ENCODE results near the gene NHLRC1. TPM values are rescaled to one million over a fixed set of nuclear protein-coding genes. Genes with fewer than 3 reads are reported as not detected.

The NHLRC1 gene
- total and polyA plus RNA-seq, 2 of the 13 experiments (the other 11 are each of a cell fraction or from before 2014, with no cell fraction given), result 0.04 to 0.11 TPM

GRCh38 chr6:18155150-18155863, 32.8 kb upstream of the NHLRC1 start, which contains the start of gene KDM1B:
KDM1B (plus strand) TSS chr6:18155422; CDS start chr6:18159896, 4,474 bp downstream.
- BruUV-seq (replicated peaks), result TSS peak; percentile 59
- H3K36me3 ChIP-seq (replicated peaks in 1 of 2; ENCODE audit: control insufficient read depth in 1 of 2, insufficient read depth in 2 of 2, low read length in 2 of 2), result no peaks in the 10 kb centered on the region
- no peaks in the 10 kb centered on the region for H3K27me3 ChIP-seq (ENCODE audit: control insufficient read depth in 1 of 2, insufficient read depth in 2 of 2, low read length in 2 of 2)
- no peaks in the 10 kb centered on the region for H3K79me2 ChIP-seq (ENCODE audit: insufficient read depth, low read length)
- intact Hi-C loops (cut with micrococcal nuclease; ENCODE audit: unreplicated experiment) (loop anchor here (2.0 to 10.0 kb wide), 7 partner anchors 33 to 451 kb away; partner anchors contain the start of genes DEK, KIF13A, NHLRC1 and NUP153), in situ Hi-C loops (cut with HindIII; ENCODE audit: extremely low pct_ligation_motif_present, low pct_unique_long_range_greater_than_20kb) (no loop called here)
- peaks cover 29% of the 10 kb centered on the region for H3K4me1 ChIP-seq (ENCODE audit: insufficient read depth, low read length)
- peak within 1 kb of the TSS; percentile 89 for H3K27ac ChIP-seq (ENCODE audit: extremely low read length, insufficient read depth, low read length)
- no peak for FAIRE-seq
- peak; percentile 96 for DNase-seq (ENCODE audit: low spot score)
- peak within 1 kb of the TSS; percentile 90 for H2AFZ ChIP-seq (ENCODE audit: low read length)
- CTCF ChIA-PET (ENCODE audit: low intra/inter-chr PET ratio, low total read pairs), result no interaction called here
- H4K20me1 ChIP-seq (ENCODE audit: insufficient read depth, low read length), result no peaks in the 10 kb centered on the region
- H3K4me3 ChIP-seq (replicated peaks in 1 of 3; ENCODE audit: insufficient read depth in 1 of 3, low read depth in 2 of 3, low read length in 3 of 3), result peak within 1 kb of the TSS; percentile 98 to 99 (median 99)
- H3K9me3 ChIP-seq (ENCODE audit: low read length), result no peaks in the 10 kb centered on the region
- under 1% methylated on average over 31 of the region's 87 CpGs for WGBS (ENCODE audit: low lambda C conversion rate)
- peak; percentile 94 for ATAC-seq
- H3K4me2 ChIP-seq (ENCODE audit: low read depth, low read length), result peak within 1 kb of the TSS; percentile 85
- POLR2A ChIA-PET, result interaction anchor here (1.0 to 1.6 kb wide), 6 partner anchors 13 to 168 kb away, joined by 3 to 6 read pairs (median 4); partner anchors contain the start of genes KIF13A and NHLRC1
- peak within 1 kb of the TSS; percentile 93 for H3K9ac ChIP-seq (ENCODE audit: insufficient read depth, low read depth, low read length)
- no peak for TF ChIP-seq ZSCAN5A (CRISPR knock-in tag; IDR thresholded peaks at IDR 0.05; ENCODE audit: borderline replicate concordance)
- no peak for TF ChIP-seq BCL6 (CRISPR knock-in tag; IDR thresholded peaks at IDR 0.05)
- no peak for TF ChIP-seq ZNF33A (CRISPR knock-in tag; IDR thresholded peaks at IDR 0.05; ENCODE audit: borderline replicate concordance)
- no peak for TF ChIP-seq NCOR1 (IDR thresholded peaks at IDR 0.05; ENCODE audit: borderline replicate concordance, low read length)
- no peak for TF ChIP-seq ZNF446 (CRISPR knock-in tag; IDR thresholded peaks at IDR 0.05)
- TF ChIP-seq, protein P1, sequence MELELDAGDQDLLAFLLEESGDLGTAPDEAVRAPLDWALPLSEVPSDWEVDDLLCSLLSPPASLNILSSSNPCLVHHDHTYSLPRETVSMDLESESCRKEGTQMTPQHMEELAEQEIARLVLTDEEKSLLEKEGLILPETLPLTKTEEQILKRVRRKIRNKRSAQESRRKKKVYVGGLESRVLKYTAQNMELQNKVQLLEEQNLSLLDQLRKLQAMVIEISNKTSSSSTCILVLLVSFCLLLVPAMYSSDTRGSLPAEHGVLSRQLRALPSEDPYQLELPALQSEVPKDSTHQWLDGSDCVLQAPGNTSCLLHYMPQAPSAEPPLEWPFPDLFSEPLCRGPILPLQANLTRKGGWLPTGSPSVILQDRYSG (CRISPR knock-in tag; IDR thresholded peaks at IDR 0.05), result no peak
- 0 out of 2 replicates have a peak, but pooled peaks have one; percentile 7 for TF ChIP-seq ZNF362 (CRISPR knock-in tag; IDR thresholded peaks at IDR 0.05; ENCODE audit: borderline replicate concordance)
- TF ChIP-seq, protein P2, sequence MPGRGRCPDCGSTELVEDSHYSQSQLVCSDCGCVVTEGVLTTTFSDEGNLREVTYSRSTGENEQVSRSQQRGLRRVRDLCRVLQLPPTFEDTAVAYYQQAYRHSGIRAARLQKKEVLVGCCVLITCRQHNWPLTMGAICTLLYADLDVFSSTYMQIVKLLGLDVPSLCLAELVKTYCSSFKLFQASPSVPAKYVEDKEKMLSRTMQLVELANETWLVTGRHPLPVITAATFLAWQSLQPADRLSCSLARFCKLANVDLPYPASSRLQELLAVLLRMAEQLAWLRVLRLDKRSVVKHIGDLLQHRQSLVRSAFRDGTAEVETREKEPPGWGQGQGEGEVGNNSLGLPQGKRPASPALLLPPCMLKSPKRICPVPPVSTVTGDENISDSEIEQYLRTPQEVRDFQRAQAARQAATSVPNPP (CRISPR knock-in tag; IDR thresholded peaks at IDR 0.05), result no peak
- TF ChIP-seq RBAK (CRISPR knock-in tag; IDR thresholded peaks at IDR 0.05), result no peak
- TF ChIP-seq KDM5A (IDR thresholded peaks at IDR 0.05; ENCODE audit: borderline replicate concordance, low read length), result no peak
- peak; percentile 75; the same call in 1 of the 2 replicates for TF ChIP-seq ZNF333 (CRISPR knock-in tag; IDR thresholded peaks at IDR 0.05; ENCODE audit: borderline replicate concordance)
- peak; percentile 56; the same call in 1 of the 2 replicates for TF ChIP-seq THAP11 (CRISPR knock-in tag; IDR thresholded peaks at IDR 0.05)
- TF ChIP-seq XRCC5 (optimal IDR thresholded peaks at IDR 0.05; ENCODE audit: low read length), result peak; percentile 9
- no peak for TF ChIP-seq ZSCAN29 (CRISPR knock-in tag; conservative IDR thresholded peaks at IDR 0.05)
- TF ChIP-seq ZNF205 (CRISPR knock-in tag; IDR thresholded peaks at IDR 0.05), result no peak
- peak; percentile 84 for TF ChIP-seq ELF1 (CRISPR knock-in tag; IDR thresholded peaks at IDR 0.05)
- 0 out of 2 replicates have a peak, but pooled peaks have one; percentile 40 for TF ChIP-seq ZNF773 (CRISPR knock-in tag; IDR thresholded peaks at IDR 0.05; ENCODE audit: borderline replicate concordance)
- TF ChIP-seq, protein P3, sequence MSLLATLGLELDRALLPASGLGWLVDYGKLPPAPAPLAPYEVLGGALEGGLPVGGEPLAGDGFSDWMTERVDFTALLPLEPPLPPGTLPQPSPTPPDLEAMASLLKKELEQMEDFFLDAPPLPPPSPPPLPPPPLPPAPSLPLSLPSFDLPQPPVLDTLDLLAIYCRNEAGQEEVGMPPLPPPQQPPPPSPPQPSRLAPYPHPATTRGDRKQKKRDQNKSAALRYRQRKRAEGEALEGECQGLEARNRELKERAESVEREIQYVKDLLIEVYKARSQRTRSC (CRISPR knock-in tag; IDR thresholded peaks at IDR 0.05; ENCODE audit: low read depth), result no peak
- peak; percentile 72; the same call in 1 of the 2 replicates for TF ChIP-seq ZNF788 (CRISPR knock-in tag; IDR thresholded peaks at IDR 0.05; ENCODE audit: borderline replicate concordance)
